Cardiac muscle cell (in vitro differentiated cells and primary cell): Measurements from ENCODE around the gene HS3ST3B1. TPM values are rescaled to one million over a fixed set of nuclear protein-coding genes. Genes with fewer than 3 reads are reported as not detected.

Source experiments
- DNase-seq, 2 donors: peaks; one replicate each; pipeline versions ENCODE4 v3.0.0 to v3.0.0-alpha.2; 2010 to 2017; ENCODE audit warnings: low read depth in 1 of 2, low spot score in 1 of 2
- H3K27ac ChIP-seq: fragments of 200-600 bp; sonication (generic); 2 replicates; pipeline ENCODE4 v1.5.1; 2016
- H3K27me3 ChIP-seq: fragments of 200-600 bp; sonication (generic); 2 replicates; pipeline ENCODE4 v1.6.0; 2016; ENCODE audit warnings: control low read depth
- H3K36me3 ChIP-seq: fragments of 200-600 bp; sonication (generic); 2 replicates; pipeline ENCODE4 v1.5.1; 2016; ENCODE audit warnings: control low read depth
- H3K4me1 ChIP-seq: fragments of 200-600 bp; sonication (generic); 2 replicates; pipeline ENCODE4 v1.8.1; 2017; ENCODE audit warnings: low read depth, mild to moderate bottlenecking, mixed run types
- H3K4me3 ChIP-seq: fragments of 200-600 bp; sonication (generic); 2 replicates; pipeline ENCODE4 v1.5.1; 2016; ENCODE audit warnings: mild to moderate bottlenecking
- H3K9me3 ChIP-seq: fragments of 200-600 bp; sonication (generic); 2 replicates; pipeline ENCODE4 v1.5.1; 2017; ENCODE audit warnings: low read depth, mild to moderate bottlenecking, control low read depth
- polyA plus RNA-seq: library from polyadenylated mRNA; unstranded; fragments of >200 nt; fragmentation: Nextera tagmentation; extraction: Ambion mirVana; gene quantifications from 2 replicates; pipeline ENCODE4 v1.2.1, GENCODE V29; 2016
- total RNA-seq: library from RNA; depleted of rRNA; stranded (reverse); fragments of >200 nt; gene quantifications from 2 replicates; pipeline ENCODE4 v1.2.3, GENCODE V29; 2016
- TF ChIP-seq, protein P1 (sequence below): IDR thresholded peaks from 2 replicates; pipeline ENCODE4 v1.5.1; 2012; ENCODE audit warnings: low read depth, mild to moderate bottlenecking, low read length

HS3ST3B1 gene
- total and polyA plus RNA-seq, 2 experiments from 2014 or later = 2.1 to 7.9 TPM

- Histone ChIP-seq H3K36me3 (no peaks in the 10 kb centered on the region), H3K4me1 (no peaks in the 10 kb centered on the region), H3K27ac (no peak overlapping the region), H3K9me3 (no peaks in the 10 kb centered on the region), H3K27me3 (no peaks in the 10 kb centered on the region), H3K4me3 (no peak overlapping the region)
- TF ChIP-seq, protein P1, sequence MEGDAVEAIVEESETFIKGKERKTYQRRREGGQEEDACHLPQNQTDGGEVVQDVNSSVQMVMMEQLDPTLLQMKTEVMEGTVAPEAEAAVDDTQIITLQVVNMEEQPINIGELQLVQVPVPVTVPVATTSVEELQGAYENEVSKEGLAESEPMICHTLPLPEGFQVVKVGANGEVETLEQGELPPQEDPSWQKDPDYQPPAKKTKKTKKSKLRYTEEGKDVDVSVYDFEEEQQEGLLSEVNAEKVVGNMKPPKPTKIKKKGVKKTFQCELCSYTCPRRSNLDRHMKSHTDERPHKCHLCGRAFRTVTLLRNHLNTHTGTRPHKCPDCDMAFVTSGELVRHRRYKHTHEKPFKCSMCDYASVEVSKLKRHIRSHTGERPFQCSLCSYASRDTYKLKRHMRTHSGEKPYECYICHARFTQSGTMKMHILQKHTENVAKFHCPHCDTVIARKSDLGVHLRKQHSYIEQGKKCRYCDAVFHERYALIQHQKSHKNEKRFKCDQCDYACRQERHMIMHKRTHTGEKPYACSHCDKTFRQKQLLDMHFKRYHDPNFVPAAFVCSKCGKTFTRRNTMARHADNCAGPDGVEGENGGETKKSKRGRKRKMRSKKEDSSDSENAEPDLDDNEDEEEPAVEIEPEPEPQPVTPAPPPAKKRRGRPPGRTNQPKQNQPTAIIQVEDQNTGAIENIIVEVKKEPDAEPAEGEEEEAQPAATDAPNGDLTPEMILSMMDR = no peak
- no peak for DNase-seq
These were observed 60.0 kb downstream of the HS3ST3B1 start for GRCh38 chr17:14360856-14361255.

DNA sequence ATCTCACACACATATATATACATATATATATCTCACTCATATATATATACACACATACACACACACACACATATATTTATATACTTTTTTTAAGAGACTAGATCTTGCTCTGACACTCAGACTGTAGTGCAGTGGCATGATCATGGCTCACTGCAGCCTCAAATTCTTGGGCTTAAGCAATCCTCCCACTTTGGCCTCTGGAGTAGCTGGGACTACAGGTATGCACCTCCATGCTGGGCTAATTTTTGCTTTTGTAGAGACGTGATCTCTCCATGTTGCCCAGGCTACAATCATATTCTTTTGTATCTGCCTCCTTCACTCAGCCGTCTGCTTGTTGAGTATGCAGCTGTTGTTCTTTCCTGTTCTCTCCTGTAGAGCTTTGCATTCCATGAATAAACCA, 60.6 kb downstream of the HS3ST3B1 start:
- no peak for DNase-seq

GRCh38 chr17:14361945-14362508, 61.1 kb downstream of the HS3ST3B1 start:
- TF ChIP-seq, protein P1 = no peak
- H3K27me3 ChIP-seq = no peaks in the 10 kb centered on the region
- no peak for DNase-seq
- no peaks in the 10 kb centered on the region for H3K9me3 ChIP-seq
- H3K4me1 ChIP-seq = no peaks in the 10 kb centered on the region
- no peak overlapping the region for H3K27ac ChIP-seq
- H3K36me3 ChIP-seq = no peaks in the 10 kb centered on the region
- H3K4me3 ChIP-seq = no peak overlapping the region

More for the DNA sequence above, 60.6 kb downstream of the HS3ST3B1 start:
- no peaks in the 10 kb centered on the region for H3K4me1 ChIP-seq
- TF ChIP-seq, protein P1 = no peak
- no peaks in the 10 kb centered on the region for H3K36me3 ChIP-seq
- H3K27me3 ChIP-seq = no peaks in the 10 kb centered on the region
- H3K9me3 ChIP-seq = no peaks in the 10 kb centered on the region
- no peak overlapping the region for H3K27ac ChIP-seq
- H3K4me3 ChIP-seq = no peak overlapping the region

- Histone ChIP-seq H3K4me1 (no peaks in the 10 kb centered on the region), H3K9me3 (no peaks in the 10 kb centered on the region), H3K27ac (no peak overlapping the region), H3K36me3 (no peaks in the 10 kb centered on the region), H3K27me3 (no peaks in the 10 kb centered on the region), H3K4me3 (no peak overlapping the region)
- DNase-seq = no peak
- TF ChIP-seq, protein P1 = no peak
These were observed 65.3 kb downstream of the HS3ST3B1 start for GRCh38 chr17:14366199-14366598.

DNA sequence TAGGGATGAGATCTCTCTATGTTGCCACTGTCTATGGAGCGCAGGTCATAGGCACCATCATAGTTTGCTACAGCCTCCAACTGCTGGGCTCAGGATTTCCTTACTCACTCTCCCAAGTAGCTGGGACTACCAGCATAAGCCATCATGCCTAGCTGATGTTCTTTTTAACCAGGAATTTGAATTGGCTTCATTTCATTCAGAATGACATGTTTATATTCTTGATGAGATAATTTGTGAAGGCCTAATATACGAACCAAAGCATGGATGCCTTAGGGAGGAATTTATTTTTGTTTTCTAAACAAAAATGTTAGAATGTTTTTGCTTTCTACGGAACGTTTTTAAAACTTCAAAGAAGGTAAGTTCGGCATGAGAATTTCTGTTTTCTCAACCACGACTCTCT, 71.6 kb downstream of the HS3ST3B1 start:
- Histone ChIP-seq H3K4me3 (no peak overlapping the region), H3K4me1 (peaks cover 13% of the 10 kb centered on the region)

More for the DNA sequence above, 71.6 kb downstream of the HS3ST3B1 start:
- Histone ChIP-seq H3K27ac (no peak overlapping the region), H3K9me3 (no peaks in the 10 kb centered on the region), H3K36me3 (no peaks in the 10 kb centered on the region), H3K27me3 (no peaks in the 10 kb centered on the region)
- TF ChIP-seq, protein P1 = no peak
- no peak for DNase-seq
